Fibroblast of lung (primary cell): ENCODE data around the gene KMT2B. TPM values are rescaled to one million over a fixed set of nuclear protein-coding genes. Genes with fewer than 3 reads are reported as not detected.

Experiments used
- DNase-seq, 2 donors: peaks; one replicate each; pipeline versions ENCODE4 v3.0.0 to v3.0.0-alpha.2; 2010; ENCODE audit warnings: low read depth in 2 of 2
- H2AFZ ChIP-seq: 2 replicates; pipeline ENCODE4 v1.5.1; 2012; ENCODE audit warnings: low read length, control low read depth, inconsistent platforms
- H3K27ac ChIP-seq: 2 replicates; pipeline ENCODE4 v1.5.1; 2011; ENCODE audit warnings: low read length, control low read depth; ENCODE audit not compliant: insufficient read depth
- H3K27me3 ChIP-seq: 2 replicates; pipeline ENCODE4 v1.5.1; 2011; ENCODE audit warnings: mild to moderate bottlenecking, low read length; ENCODE audit not compliant: control insufficient read depth, insufficient read depth
- H3K36me3 ChIP-seq: 2 replicates; pipeline ENCODE4 v1.5.1; 2011; ENCODE audit warnings: low read length; ENCODE audit not compliant: control insufficient read depth, insufficient read depth
- H3K4me1 ChIP-seq: 2 replicates; pipeline ENCODE4 v1.5.1; 2011; ENCODE audit warnings: low read length; ENCODE audit not compliant: control insufficient read depth, insufficient read depth; ENCODE audit errors: extremely low read depth
- H3K4me2 ChIP-seq: 2 replicates; pipeline ENCODE4 v1.5.1; 2011; ENCODE audit warnings: low read length, control low read depth; ENCODE audit not compliant: insufficient read depth; ENCODE audit errors: extremely low read depth
- H3K4me3 ChIP-seq, 4 experiments: fragments of 200-600 bp in 1 of 4; sonication (generic) in 1 of 4; replicated peaks in 1 of 4; 2 replicates each; pipeline ENCODE4 v1.5.1; 2011 to 2016; ENCODE audit warnings: low read length in 4 of 4, low read depth in 3 of 4, mild to moderate bottlenecking in 3 of 4, control low read depth in 2 of 4, inconsistent platforms in 1 of 4, mixed read lengths in 1 of 4; ENCODE audit not compliant: insufficient read depth in 1 of 4; ENCODE audit errors: control extremely low read depth in 1 of 4
- H3K79me2 ChIP-seq: 2 replicates; pipeline ENCODE4 v1.5.1; 2012; ENCODE audit warnings: mild to moderate bottlenecking, low read length, inconsistent platforms; ENCODE audit not compliant: control insufficient read depth, insufficient read depth
- H3K9ac ChIP-seq: 2 replicates; pipeline ENCODE4 v1.5.1; 2011; ENCODE audit warnings: mild to moderate bottlenecking, low read length, control low read depth; ENCODE audit not compliant: insufficient read depth
- H3K9me3 ChIP-seq: 2 replicates; pipeline ENCODE4 v1.5.1; 2012; ENCODE audit warnings: low read depth, low read length; ENCODE audit not compliant: control insufficient read depth, insufficient read depth
- H4K20me1 ChIP-seq: 2 replicates; pipeline ENCODE4 v1.5.1; 2011; ENCODE audit warnings: low read length; ENCODE audit not compliant: control insufficient read depth, insufficient read depth; ENCODE audit errors: extremely low read depth
- EZH2 ChIP-seq: IDR thresholded peaks from 2 replicates; pipeline ENCODE4 v1.5.1; 2012; ENCODE audit warnings: low read length, control low read depth, mild to moderate bottlenecking; ENCODE audit errors: missing control alignments
- polyA plus RNA-seq, 2 donors: library from polyadenylated mRNA; depleted of rRNA in 1 of 2; stranded (reverse) in 1 of 2; unstranded in 1 of 2; fragments of >200 nt; gene quantifications; 2 replicates each; pipeline ENCODE4 v1.2.1, GENCODE V29; 2011 to 2012; ENCODE audit warnings: missing spikeins in 1 of 2
- total RNA-seq: library from RNA; depleted of rRNA; stranded (reverse); fragments of >200 nt; gene quantifications from 2 replicates; pipeline ENCODE4 v1.2.1, GENCODE V29; 2014
- TF ChIP-seq, protein P1 (sequence below), 2 donors: IDR thresholded peaks in 1 of 2; conservative IDR thresholded peaks in 1 of 2; 1 replicate in 1 of 2; 2 replicates in 1 of 2; pipeline ENCODE4 v1.5.1; 2011 to 2012; ENCODE audit warnings: low read length in 2 of 2, control low read depth in 1 of 2, inconsistent platforms in 1 of 2, low read depth in 1 of 2, mild to moderate bottlenecking in 1 of 2

Gene KMT2B
- total and polyA plus RNA-seq, 2 donors (not counting 1 experiment from before 2014, with no cell fraction given) = 5.4 to 7.4 TPM

DNA sequence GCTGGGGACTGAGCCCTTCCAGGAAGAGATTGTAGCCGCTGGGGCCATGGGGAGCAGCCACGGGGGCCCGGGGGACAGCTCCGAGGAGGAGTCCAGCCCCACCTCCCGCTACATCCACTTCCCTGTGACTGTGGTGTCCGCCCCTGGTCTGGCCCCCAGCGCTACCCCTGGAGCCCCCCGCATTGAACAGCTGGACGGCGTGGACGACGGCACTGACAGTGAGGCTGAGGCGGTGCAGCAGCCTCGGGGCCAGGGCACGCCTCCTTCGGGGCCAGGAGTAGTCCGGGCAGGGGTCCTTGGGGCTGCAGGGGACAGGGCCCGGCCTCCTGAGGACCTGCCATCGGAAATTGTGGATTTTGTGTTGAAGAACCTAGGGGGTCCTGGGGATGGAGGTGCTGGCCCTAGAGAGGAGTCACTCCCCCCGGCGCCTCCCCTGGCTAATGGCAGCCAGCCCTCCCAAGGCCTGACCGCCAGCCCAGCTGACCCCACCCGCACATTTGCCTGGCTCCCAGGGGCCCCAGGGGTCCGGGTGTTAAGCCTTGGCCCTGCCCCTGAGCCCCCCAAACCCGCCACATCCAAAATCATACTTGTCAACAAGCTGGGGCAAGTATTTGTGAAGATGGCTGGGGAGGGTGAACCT is 14.9 kb downstream of the KMT2B start:
- Histone ChIP-seq H3K79me2 (no peaks in the 10 kb centered on the region), H3K27me3 (no peaks in the 10 kb centered on the region), H3K27ac (no peak overlapping the region), H4K20me1 (no peaks in the 10 kb centered on the region), H3K36me3 (peaks cover 55% of the 10 kb centered on the region), H3K9me3 (no peaks in the 10 kb centered on the region), H3K4me3 (no peak overlapping the region), H3K4me1 (no peaks in the 10 kb centered on the region), H2AFZ (no peak overlapping the region), H3K4me2 (no peak overlapping the region), H3K9ac (no peak overlapping the region)
- TF ChIP-seq, protein P1, sequence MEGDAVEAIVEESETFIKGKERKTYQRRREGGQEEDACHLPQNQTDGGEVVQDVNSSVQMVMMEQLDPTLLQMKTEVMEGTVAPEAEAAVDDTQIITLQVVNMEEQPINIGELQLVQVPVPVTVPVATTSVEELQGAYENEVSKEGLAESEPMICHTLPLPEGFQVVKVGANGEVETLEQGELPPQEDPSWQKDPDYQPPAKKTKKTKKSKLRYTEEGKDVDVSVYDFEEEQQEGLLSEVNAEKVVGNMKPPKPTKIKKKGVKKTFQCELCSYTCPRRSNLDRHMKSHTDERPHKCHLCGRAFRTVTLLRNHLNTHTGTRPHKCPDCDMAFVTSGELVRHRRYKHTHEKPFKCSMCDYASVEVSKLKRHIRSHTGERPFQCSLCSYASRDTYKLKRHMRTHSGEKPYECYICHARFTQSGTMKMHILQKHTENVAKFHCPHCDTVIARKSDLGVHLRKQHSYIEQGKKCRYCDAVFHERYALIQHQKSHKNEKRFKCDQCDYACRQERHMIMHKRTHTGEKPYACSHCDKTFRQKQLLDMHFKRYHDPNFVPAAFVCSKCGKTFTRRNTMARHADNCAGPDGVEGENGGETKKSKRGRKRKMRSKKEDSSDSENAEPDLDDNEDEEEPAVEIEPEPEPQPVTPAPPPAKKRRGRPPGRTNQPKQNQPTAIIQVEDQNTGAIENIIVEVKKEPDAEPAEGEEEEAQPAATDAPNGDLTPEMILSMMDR (conservative IDR thresholded peaks at IDR 0.05 in 1 of 2, IDR thresholded peaks at IDR 0.05 in 1 of 2; ENCODE audit: low read depth in 1 of 2, low read length in 2 of 2) = no peak
- TF ChIP-seq EZH2 = no peak
- no peak for DNase-seq

DNA sequence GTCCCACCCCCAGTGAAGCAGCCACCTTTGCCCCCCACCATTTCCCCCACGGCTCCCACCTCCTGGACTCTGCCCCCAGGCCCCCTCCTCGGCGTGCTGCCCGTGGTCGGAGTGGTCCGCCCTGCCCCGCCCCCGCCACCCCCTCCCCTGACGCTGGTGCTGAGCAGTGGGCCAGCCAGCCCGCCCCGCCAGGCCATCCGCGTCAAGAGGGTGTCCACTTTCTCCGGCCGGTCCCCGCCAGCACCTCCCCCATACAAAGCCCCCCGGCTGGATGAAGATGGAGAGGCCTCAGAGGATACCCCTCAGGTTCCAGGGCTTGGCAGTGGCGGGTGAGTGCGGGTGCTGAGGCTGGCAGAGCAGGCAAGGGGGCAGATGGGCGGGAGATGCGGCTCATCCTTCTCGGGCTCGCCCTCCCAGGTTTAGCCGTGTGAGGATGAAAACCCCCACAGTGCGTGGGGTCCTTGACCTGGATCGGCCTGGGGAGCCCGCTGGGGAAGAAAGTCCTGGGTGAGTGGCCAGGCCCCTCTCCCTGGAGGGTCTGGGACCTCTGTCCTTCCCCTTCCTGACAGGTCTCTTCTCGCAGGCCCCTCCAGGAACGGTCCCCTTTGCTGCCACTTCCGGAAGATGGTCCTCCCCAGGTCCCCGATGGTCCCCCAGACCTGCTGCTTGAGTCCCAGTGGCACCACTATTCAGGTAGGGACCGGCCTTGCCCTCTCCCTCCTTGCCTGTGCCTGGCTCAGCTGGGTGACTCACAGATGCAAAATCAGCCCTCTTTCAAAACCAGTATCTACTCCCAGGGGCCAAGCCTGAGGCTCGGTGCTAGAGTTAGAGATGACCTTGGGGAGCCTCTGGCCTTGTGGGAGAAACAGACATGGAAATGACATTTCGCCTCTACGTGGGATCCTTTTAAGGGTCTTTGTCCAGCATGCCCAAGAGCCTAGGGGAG is 15.7 kb downstream of the KMT2B start:
- Histone ChIP-seq H3K4me3 (no peak overlapping the region), H3K4me1 (no peaks in the 10 kb centered on the region), H3K27ac (no peak overlapping the region), H3K9me3 (no peaks in the 10 kb centered on the region), H4K20me1 (no peaks in the 10 kb centered on the region), H3K79me2 (no peaks in the 10 kb centered on the region), H2AFZ (no peak overlapping the region), H3K36me3 (peaks cover 59% of the 10 kb centered on the region), H3K9ac (no peak overlapping the region), H3K4me2 (no peak overlapping the region), H3K27me3 (no peaks in the 10 kb centered on the region)
- DNase-seq = no peak
- no peak for TF ChIP-seq EZH2
- TF ChIP-seq, protein P1 (conservative IDR thresholded peaks at IDR 0.05 in 1 of 2, IDR thresholded peaks at IDR 0.05 in 1 of 2; ENCODE audit: low read depth in 1 of 2, low read length in 2 of 2) = no peak

DNA sequence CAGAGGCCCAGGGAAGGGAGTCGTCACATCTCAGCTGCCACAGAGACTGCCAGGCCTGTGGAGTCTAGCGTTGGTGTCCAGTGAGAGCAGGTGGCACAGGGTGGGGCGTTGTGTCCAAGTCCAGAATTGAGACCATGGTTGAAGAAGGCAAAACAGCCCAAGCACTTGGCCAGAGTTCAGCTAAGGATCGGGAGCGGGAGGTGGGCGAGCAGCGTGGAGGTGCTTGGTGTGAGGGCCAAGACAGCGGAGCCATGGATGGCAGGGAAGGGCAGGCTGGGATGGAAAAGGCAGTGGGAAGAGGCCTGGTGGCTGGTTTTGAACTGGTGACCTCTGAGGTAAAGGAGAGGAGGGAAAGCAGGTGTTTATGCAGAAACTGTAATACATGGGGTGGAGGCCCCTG is 16.5 kb downstream of the KMT2B start:
- Histone ChIP-seq H3K27me3 (no peaks in the 10 kb centered on the region), H3K4me2 (no peak overlapping the region), H3K36me3 (peaks cover 53% of the 10 kb centered on the region), H3K9me3 (no peaks in the 10 kb centered on the region), H4K20me1 (no peaks in the 10 kb centered on the region), H2AFZ (no peak overlapping the region), H3K4me1 (no peaks in the 10 kb centered on the region), H3K4me3 (no peak overlapping the region), H3K9ac (no peak overlapping the region), H3K27ac (no peak overlapping the region), H3K79me2 (no peaks in the 10 kb centered on the region)
- no peak for DNase-seq
- TF ChIP-seq EZH2 = no peak
- TF ChIP-seq, protein P1 (conservative IDR thresholded peaks at IDR 0.05 in 1 of 2, IDR thresholded peaks at IDR 0.05 in 1 of 2; ENCODE audit: low read depth in 1 of 2, low read length in 2 of 2) = no peak
